ENCODE data around the gene NOL4L.

GRCh38 chr20:32439132-32439829, 145.9 kb downstream of the NOL4L start:
- no peak for TF ChIP-seq CTCF (IDR thresholded peaks at IDR 0.05; ENCODE audit: low read length)
- TF ChIP-seq EZH2 (IDR thresholded peaks at IDR 0.05; ENCODE audit: borderline replicate concordance, low read length) = no peak
